Astrocyte (in vitro differentiated cells and primary cell): ENCODE results near the gene ZHX3. TPM values are rescaled to one million over a fixed set of nuclear protein-coding genes. Genes with fewer than 3 reads are reported as not detected.

Experiments used
- DNase-seq: peaks from one replicate; pipeline ENCODE4 v3.0.0-alpha.2; 2010; ENCODE audit warnings: low read depth
- FAIRE-seq: peaks from 2 replicates; lab custom pipeline; 2011; peaks lifted over from hg19 to GRCh38; lab: Jason Lieb, UNC
- H2AFZ ChIP-seq: 2 replicates; pipeline ENCODE4 v1.6.0; 2012; ENCODE audit warnings: low read depth, low read length, inconsistent platforms
- H3K27ac ChIP-seq: 2 replicates; pipeline ENCODE4 v1.5.1; 2011; ENCODE audit warnings: low read depth, low read length, inconsistent platforms
- H3K27me3 ChIP-seq: 2 replicates; pipeline ENCODE4 v1.6.0; 2011; ENCODE audit warnings: low read length, inconsistent platforms; ENCODE audit not compliant: insufficient read depth
- H3K36me3 ChIP-seq: 2 replicates; pipeline ENCODE4 v1.5.1; 2011; ENCODE audit warnings: low read length, inconsistent platforms; ENCODE audit not compliant: insufficient read depth
- H3K4me1 ChIP-seq: 2 replicates; pipeline ENCODE4 v1.5.1; 2011; ENCODE audit warnings: low read length, inconsistent platforms; ENCODE audit not compliant: insufficient read depth
- H3K4me2 ChIP-seq: 2 replicates; pipeline ENCODE4 v1.6.0; 2012; ENCODE audit warnings: low read length, inconsistent platforms
- H3K4me3 ChIP-seq: 2 replicates; pipeline ENCODE4 v1.5.1; 2011; ENCODE audit warnings: low read depth, mild to moderate bottlenecking, low read length, inconsistent platforms; ENCODE audit not compliant: insufficient read depth
- H3K79me2 ChIP-seq: 2 replicates; pipeline ENCODE4 v1.6.0; 2012; ENCODE audit warnings: mild to moderate bottlenecking, low read length, inconsistent platforms; ENCODE audit not compliant: insufficient read depth
- H3K9ac ChIP-seq: 2 replicates; pipeline ENCODE4 v1.6.0; 2012; ENCODE audit warnings: mild to moderate bottlenecking, low read length, inconsistent platforms
- H3K9me3 ChIP-seq: 2 replicates; pipeline ENCODE4 v1.5.1; 2012; ENCODE audit warnings: low read depth, mild to moderate bottlenecking, low read length, inconsistent platforms; ENCODE audit not compliant: insufficient read depth
- H4K20me1 ChIP-seq: 2 replicates; pipeline ENCODE4 v1.6.0; 2012; ENCODE audit warnings: low read length, inconsistent platforms; ENCODE audit not compliant: insufficient read depth
- H3K27ac Mint-ChIP-seq: one replicate; pipeline ENCODE4 v1.8.0; 2021; ENCODE audit warnings: mild to moderate bottlenecking, mixed read lengths; ENCODE audit not compliant: unreplicated experiment
- H3K27me3 Mint-ChIP-seq: one replicate; pipeline ENCODE4 v1.8.0; 2021; ENCODE audit warnings: low read depth, mixed read lengths; ENCODE audit not compliant: unreplicated experiment
- H3K36me3 Mint-ChIP-seq: one replicate; pipeline ENCODE4 v1.8.0; 2021; ENCODE audit warnings: low read depth, mixed read lengths; ENCODE audit not compliant: unreplicated experiment
- H3K4me1 Mint-ChIP-seq: one replicate; pipeline ENCODE4 v1.8.0; 2021; ENCODE audit warnings: low read depth, mixed read lengths; ENCODE audit not compliant: unreplicated experiment
- H3K4me3 Mint-ChIP-seq: one replicate; pipeline ENCODE4 v1.8.0; 2021; ENCODE audit warnings: mild to moderate bottlenecking, moderate library complexity, mixed read lengths; ENCODE audit not compliant: unreplicated experiment
- H3K9me3 Mint-ChIP-seq: one replicate; pipeline ENCODE4 v1.8.0; 2021; ENCODE audit warnings: mild to moderate bottlenecking, mixed read lengths; ENCODE audit not compliant: unreplicated experiment
- EZH2 ChIP-seq: IDR thresholded peaks from 2 replicates; pipeline ENCODE4 v1.6.1; 2012; ENCODE audit warnings: mild to moderate bottlenecking, low read length, inconsistent platforms; ENCODE audit not compliant: insufficient read depth
- total RNA-seq: library from RNA; stranded (reverse); gene quantifications from 2 replicates; pipeline ENCODE4 v1.2.1, GENCODE V29; 2021
- TF ChIP-seq, protein P1 (sequence below): IDR thresholded peaks from 2 replicates; pipeline ENCODE4 v1.5.1; 2011; ENCODE audit warnings: low read depth, mild to moderate bottlenecking, inconsistent platforms, low read length, moderate library complexity; ENCODE audit not compliant: insufficient read depth

ZHX3 gene
- total RNA-seq, 1 donor from 2014 or later: 41.6 TPM

DNA sequence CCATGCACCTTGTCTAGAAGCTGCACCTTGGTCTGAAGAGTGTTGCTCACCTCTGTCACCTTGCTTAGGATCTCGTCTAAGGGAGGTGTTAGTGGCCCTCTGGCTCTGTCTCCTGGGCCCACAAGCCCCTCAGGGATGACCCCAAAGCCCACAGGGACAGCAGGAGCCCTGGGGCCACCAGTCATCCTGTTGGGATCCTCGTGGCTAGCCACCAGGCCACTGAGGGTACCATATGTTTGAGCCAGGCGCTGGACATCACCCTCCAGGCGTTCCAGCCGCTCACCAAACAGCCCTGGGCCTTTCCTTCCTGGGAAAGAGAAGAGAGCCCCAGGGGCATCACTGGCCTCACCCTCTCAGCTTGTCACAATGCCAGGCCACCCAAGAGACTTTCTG is 45.2 kb upstream of the ZHX3 start:
- no peak for TF ChIP-seq EZH2
- TF ChIP-seq, protein P1, sequence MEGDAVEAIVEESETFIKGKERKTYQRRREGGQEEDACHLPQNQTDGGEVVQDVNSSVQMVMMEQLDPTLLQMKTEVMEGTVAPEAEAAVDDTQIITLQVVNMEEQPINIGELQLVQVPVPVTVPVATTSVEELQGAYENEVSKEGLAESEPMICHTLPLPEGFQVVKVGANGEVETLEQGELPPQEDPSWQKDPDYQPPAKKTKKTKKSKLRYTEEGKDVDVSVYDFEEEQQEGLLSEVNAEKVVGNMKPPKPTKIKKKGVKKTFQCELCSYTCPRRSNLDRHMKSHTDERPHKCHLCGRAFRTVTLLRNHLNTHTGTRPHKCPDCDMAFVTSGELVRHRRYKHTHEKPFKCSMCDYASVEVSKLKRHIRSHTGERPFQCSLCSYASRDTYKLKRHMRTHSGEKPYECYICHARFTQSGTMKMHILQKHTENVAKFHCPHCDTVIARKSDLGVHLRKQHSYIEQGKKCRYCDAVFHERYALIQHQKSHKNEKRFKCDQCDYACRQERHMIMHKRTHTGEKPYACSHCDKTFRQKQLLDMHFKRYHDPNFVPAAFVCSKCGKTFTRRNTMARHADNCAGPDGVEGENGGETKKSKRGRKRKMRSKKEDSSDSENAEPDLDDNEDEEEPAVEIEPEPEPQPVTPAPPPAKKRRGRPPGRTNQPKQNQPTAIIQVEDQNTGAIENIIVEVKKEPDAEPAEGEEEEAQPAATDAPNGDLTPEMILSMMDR: no peak
- H3K4me3 ChIP-seq: no peak overlapping the region
- H4K20me1 ChIP-seq: no peaks in the 10 kb centered on the region
- H3K27me3 ChIP-seq: peaks cover 24% of the 10 kb centered on the region
- H3K4me1 Mint-ChIP-seq: no peaks in the 10 kb centered on the region
- no peak overlapping the region for H3K27ac ChIP-seq
- FAIRE-seq: no peak
- no peaks in the 10 kb centered on the region for H3K9me3 ChIP-seq
- H3K4me2 ChIP-seq: no peak overlapping the region
- H2AFZ ChIP-seq: no peak overlapping the region
- DNase-seq: no peak
- no peak overlapping the region for H3K4me3 Mint-ChIP-seq
- no peaks in the 10 kb centered on the region for H3K4me1 ChIP-seq
- H3K79me2 ChIP-seq: no peaks in the 10 kb centered on the region
- H3K36me3 Mint-ChIP-seq: peaks cover 14% of the 10 kb centered on the region
- no peak overlapping the region for H3K9ac ChIP-seq
- no peaks in the 10 kb centered on the region for H3K9me3 Mint-ChIP-seq
- no peaks in the 10 kb centered on the region for H3K36me3 ChIP-seq
- H3K27ac Mint-ChIP-seq: no peak overlapping the region
- peaks cover 25% of the 10 kb centered on the region for H3K27me3 Mint-ChIP-seq

DNA sequence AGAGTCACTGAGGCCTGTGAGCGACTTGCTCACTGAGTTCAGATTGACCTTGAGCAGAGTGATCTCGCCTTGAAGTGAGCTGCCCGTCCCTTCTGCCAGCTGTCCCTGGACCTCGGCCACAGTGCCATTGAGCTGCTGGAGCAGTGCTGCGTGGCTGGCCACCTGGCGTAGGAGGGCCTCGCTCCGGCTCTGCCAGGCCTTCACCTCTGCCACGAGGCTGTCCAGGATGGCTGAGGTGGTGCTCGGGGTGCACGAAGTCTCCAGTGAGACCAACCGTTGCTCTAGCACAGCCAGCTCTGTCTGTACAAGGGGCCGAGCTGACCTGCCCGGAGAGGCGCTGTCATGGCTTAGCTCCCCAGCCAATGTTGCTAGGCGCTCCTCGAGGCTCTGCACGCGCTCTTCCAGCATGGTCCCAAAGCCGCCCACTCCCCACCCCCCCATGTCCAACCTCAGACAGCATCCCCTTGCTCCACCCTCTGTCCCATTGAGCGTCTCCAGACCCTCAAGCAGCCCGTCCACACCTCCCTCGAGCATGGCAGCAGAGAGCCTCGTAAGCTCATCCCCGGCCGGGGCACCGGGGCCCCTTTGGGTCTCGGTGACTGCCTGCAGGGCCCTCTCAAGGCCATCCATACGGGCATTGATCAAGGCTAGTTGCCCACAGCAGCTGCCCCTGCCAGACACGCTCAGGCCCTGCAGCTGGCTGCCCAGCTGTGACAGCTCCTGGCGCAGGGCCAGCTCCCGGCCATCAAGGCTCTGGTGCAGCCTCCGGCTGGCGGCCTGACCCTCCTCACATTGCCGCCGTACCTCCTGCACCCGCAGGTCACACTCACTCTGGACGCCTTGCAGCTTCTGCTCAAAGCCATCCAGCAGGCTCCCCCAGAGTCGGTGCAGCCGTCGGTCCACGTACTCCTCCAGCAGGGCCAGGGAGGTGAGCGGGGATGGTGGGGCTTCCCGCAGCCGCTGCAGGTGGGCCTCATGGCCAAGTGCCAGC is 44.5 kb upstream of the ZHX3 start:
- DNase-seq: no peak
- H3K27me3 Mint-ChIP-seq: peaks cover 18% of the 10 kb centered on the region
- no peak for FAIRE-seq
- no peaks in the 10 kb centered on the region for H3K4me1 ChIP-seq
- H3K9me3 Mint-ChIP-seq: no peaks in the 10 kb centered on the region
- no peak overlapping the region for H3K4me3 Mint-ChIP-seq
- H3K79me2 ChIP-seq: no peaks in the 10 kb centered on the region
- no peaks in the 10 kb centered on the region for H4K20me1 ChIP-seq
- H3K27ac ChIP-seq: no peak overlapping the region
- H3K9me3 ChIP-seq: no peaks in the 10 kb centered on the region
- H3K9ac ChIP-seq: no peak overlapping the region
- peaks cover 10% of the 10 kb centered on the region for H3K36me3 Mint-ChIP-seq
- H3K4me1 Mint-ChIP-seq: no peaks in the 10 kb centered on the region
- H3K4me2 ChIP-seq: no peak overlapping the region
- H2AFZ ChIP-seq: no peak overlapping the region
- H3K27ac Mint-ChIP-seq: no peak overlapping the region
- H3K36me3 ChIP-seq: no peaks in the 10 kb centered on the region
- no peak overlapping the region for H3K4me3 ChIP-seq
- peaks cover 17% of the 10 kb centered on the region for H3K27me3 ChIP-seq
- TF ChIP-seq EZH2: no peak
- TF ChIP-seq, protein P1: no peak
